Neural progenitor cell (in vitro differentiated cells): ENCODE results near the gene SLCO4A1. TPM values are rescaled to one million over a fixed set of nuclear protein-coding genes. Genes with fewer than 3 reads are reported as not detected.

Experiments used
- DNase-seq: peaks from one replicate; pipeline ENCODE4 v3.0.0-alpha.2; 2016; ENCODE audit warnings: low spot score
- H2AFZ ChIP-seq: fragments of 200-600 bp; sonication (generic); replicated peaks from 2 replicates; pipeline ENCODE4 v1.6.1; 2016; ENCODE audit warnings: antibody characterized with exemption
- H3F3A ChIP-seq: fragments of 200-600 bp; sonication (generic); 2 replicates; pipeline ENCODE4 v1.6.1; 2016; ENCODE audit warnings: antibody characterized with exemption, low read depth
- H3K27ac ChIP-seq: fragments of 200-600 bp; sonication (generic); 2 replicates; pipeline ENCODE4 v1.5.1; 2016; ENCODE audit warnings: mild to moderate bottlenecking
- H3K27me3 ChIP-seq: fragments of 200-600 bp; sonication (generic); 2 replicates; pipeline ENCODE4 v1.6.1; 2016; ENCODE audit warnings: mild to moderate bottlenecking, moderate library complexity
- H3K36me3 ChIP-seq: fragments of 200-600 bp; sonication (generic); 2 replicates; pipeline ENCODE4 v1.5.1; 2016
- H3K4me1 ChIP-seq: fragments of 200-600 bp; sonication (generic); 2 replicates; pipeline ENCODE4 v1.6.1; 2016; ENCODE audit warnings: mixed run types
- H3K4me2 ChIP-seq: fragments of 200-600 bp; sonication (generic); 2 replicates; pipeline ENCODE4 v1.6.1; 2016
- H3K4me3 ChIP-seq: fragments of 200-600 bp; sonication (generic); 2 replicates; pipeline ENCODE4 v1.5.1; 2016
- H3K79me2 ChIP-seq: fragments of 200-600 bp; sonication (generic); 2 replicates; pipeline ENCODE4 v1.6.1; 2016; ENCODE audit warnings: low read depth
- H3K9ac ChIP-seq: fragments of 200-600 bp; sonication (generic); 2 replicates; pipeline ENCODE4 v1.6.1; 2016
- H3K9me3 ChIP-seq: fragments of 200-600 bp; sonication (generic); 2 replicates; pipeline ENCODE4 v1.5.1; 2016; ENCODE audit warnings: low read depth
- H4K20me1 ChIP-seq: fragments of 200-600 bp; sonication (generic); 2 replicates; pipeline ENCODE4 v1.6.1; 2016; ENCODE audit warnings: low read depth
- H3K27ac Mint-ChIP-seq: 3 replicates; pipeline ENCODE4 v1.8.0; 2021; ENCODE audit warnings: mixed read lengths
- H3K27me3 Mint-ChIP-seq: 2 replicates; pipeline ENCODE4 v1.8.0; 2022; ENCODE audit warnings: low read depth, mild to moderate bottlenecking, inconsistent platforms, moderate library complexity, mixed read lengths; ENCODE audit not compliant: insufficient read depth
- H3K36me3 Mint-ChIP-seq: 3 replicates; pipeline ENCODE4 v1.8.0; 2021; ENCODE audit warnings: mixed read lengths
- H3K4me1 Mint-ChIP-seq: 3 replicates; pipeline ENCODE4 v1.8.0; 2021; ENCODE audit warnings: mixed read lengths
- H3K4me3 Mint-ChIP-seq: 3 replicates; pipeline ENCODE4 v1.8.0; 2021; ENCODE audit warnings: mild to moderate bottlenecking, moderate library complexity, mixed read lengths
- H3K9me3 Mint-ChIP-seq: 3 replicates; pipeline ENCODE4 v1.8.0; 2020; ENCODE audit warnings: mixed read lengths
- EZH2 ChIP-seq: fragments of 200-600 bp; sonication (generic); IDR thresholded peaks from 2 replicates; pipeline ENCODE4 v1.6.1; 2017; ENCODE audit warnings: antibody characterized with exemption, mild to moderate bottlenecking, moderate library complexity
- EZH2phosphoT487 ChIP-seq: fragments of 200-600 bp; sonication (generic); IDR thresholded peaks from 2 replicates; pipeline ENCODE4 v1.6.1; 2017; ENCODE audit warnings: antibody characterized with exemption
- total RNA-seq: library from RNA; depleted of rRNA; stranded (reverse); fragments of >200 nt; gene quantifications from 2 replicates; pipeline ENCODE4 v1.2.3, GENCODE V29; 2015; ENCODE audit warnings: low replicate concordance
- TF ChIP-seq, protein P1 (sequence below): fragments of 200-600 bp; sonication (generic); IDR thresholded peaks from 2 replicates; pipeline ENCODE4 v1.5.1; 2017; ENCODE audit warnings: antibody characterized with exemption, mild to moderate bottlenecking

SLCO4A1 gene
- total RNA-seq, 1 donor from 2014 or later, result 0.88 TPM

- no peak for DNase-seq
- Histone ChIP-seq H3K4me1 (no peaks in the 10 kb centered on the region), H3K9ac (no peak overlapping the region), H3F3A (no peaks in the 10 kb centered on the region), H3K27me3 (peaks cover 5% of the 10 kb centered on the region), H2AFZ (no peak overlapping the region), H3K36me3 (no peaks in the 10 kb centered on the region), H3K79me2 (no peaks in the 10 kb centered on the region), H3K4me3 (no peak overlapping the region), H3K27ac (no peak overlapping the region), H4K20me1 (no peaks in the 10 kb centered on the region), H3K9me3 (no peaks in the 10 kb centered on the region), H3K4me2 (no peak overlapping the region)
- Mint-ChIP-seq H3K36me3 (no peaks in the 10 kb centered on the region), H3K4me1 (no peaks in the 10 kb centered on the region), H3K9me3 (no peaks in the 10 kb centered on the region), H3K4me3 (no peak overlapping the region), H3K27ac (no peak overlapping the region), H3K27me3 (peaks cover 25% of the 10 kb centered on the region)
- TF ChIP-seq EZH2 (no peak), EZH2phosphoT487 (no peak)
- TF ChIP-seq, protein P1, sequence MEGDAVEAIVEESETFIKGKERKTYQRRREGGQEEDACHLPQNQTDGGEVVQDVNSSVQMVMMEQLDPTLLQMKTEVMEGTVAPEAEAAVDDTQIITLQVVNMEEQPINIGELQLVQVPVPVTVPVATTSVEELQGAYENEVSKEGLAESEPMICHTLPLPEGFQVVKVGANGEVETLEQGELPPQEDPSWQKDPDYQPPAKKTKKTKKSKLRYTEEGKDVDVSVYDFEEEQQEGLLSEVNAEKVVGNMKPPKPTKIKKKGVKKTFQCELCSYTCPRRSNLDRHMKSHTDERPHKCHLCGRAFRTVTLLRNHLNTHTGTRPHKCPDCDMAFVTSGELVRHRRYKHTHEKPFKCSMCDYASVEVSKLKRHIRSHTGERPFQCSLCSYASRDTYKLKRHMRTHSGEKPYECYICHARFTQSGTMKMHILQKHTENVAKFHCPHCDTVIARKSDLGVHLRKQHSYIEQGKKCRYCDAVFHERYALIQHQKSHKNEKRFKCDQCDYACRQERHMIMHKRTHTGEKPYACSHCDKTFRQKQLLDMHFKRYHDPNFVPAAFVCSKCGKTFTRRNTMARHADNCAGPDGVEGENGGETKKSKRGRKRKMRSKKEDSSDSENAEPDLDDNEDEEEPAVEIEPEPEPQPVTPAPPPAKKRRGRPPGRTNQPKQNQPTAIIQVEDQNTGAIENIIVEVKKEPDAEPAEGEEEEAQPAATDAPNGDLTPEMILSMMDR, result no peak
Observed at GRCh38 chr20:62595069-62595468, 47.2 kb upstream of the SLCO4A1 start.

DNA sequence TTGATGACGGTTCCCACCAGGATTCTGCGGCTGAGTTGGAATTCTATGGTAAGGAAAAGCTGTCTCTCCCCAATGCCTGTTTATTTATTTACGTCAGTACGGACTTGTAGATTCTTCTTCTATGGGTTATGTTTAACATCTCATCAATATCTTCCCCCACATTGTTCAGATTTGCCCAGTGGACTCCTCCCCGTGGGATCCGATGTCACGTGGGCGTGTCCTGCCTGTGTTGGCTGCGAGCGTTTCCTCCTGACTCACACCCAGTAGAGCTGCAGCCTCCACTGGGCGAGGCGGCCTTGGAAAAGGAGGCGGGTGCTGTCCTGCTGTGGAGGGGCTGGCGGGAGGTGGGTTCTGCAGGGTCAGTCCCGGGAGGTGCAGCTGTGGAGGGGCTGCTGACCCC, 46.8 kb upstream of the SLCO4A1 start:
- H3K36me3 Mint-ChIP-seq, result no peaks in the 10 kb centered on the region
- Histone ChIP-seq H3K36me3 (no peaks in the 10 kb centered on the region), H3K9ac (no peak overlapping the region), H2AFZ (no peak overlapping the region), H3K27ac (no peak overlapping the region), H3K4me1 (no peaks in the 10 kb centered on the region), H3K4me2 (no peak overlapping the region), H3F3A (no peaks in the 10 kb centered on the region), H3K27me3 (peaks cover 5% of the 10 kb centered on the region), H4K20me1 (no peaks in the 10 kb centered on the region), H3K79me2 (no peaks in the 10 kb centered on the region), H3K9me3 (no peaks in the 10 kb centered on the region), H3K4me3 (no peak overlapping the region)
- H3K27ac Mint-ChIP-seq, result no peak overlapping the region
- H3K4me1 Mint-ChIP-seq, result no peaks in the 10 kb centered on the region
- peaks cover 25% of the 10 kb centered on the region for H3K27me3 Mint-ChIP-seq
- DNase-seq, result no peak
- TF ChIP-seq EZH2phosphoT487 (no peak), EZH2 (no peak)
- TF ChIP-seq, protein P1, result no peak
- H3K9me3 Mint-ChIP-seq, result no peaks in the 10 kb centered on the region
- peak overlapping the region; percentile 54 for H3K4me3 Mint-ChIP-seq

- H3K9ac ChIP-seq, result no peak overlapping the region
- no peaks in the 10 kb centered on the region for H3F3A ChIP-seq
- H4K20me1 ChIP-seq, result no peaks in the 10 kb centered on the region
- Mint-ChIP-seq H3K27me3 (peaks cover 23% of the 10 kb centered on the region), H3K27ac (no peak overlapping the region), H3K4me1 (no peaks in the 10 kb centered on the region), H3K9me3 (no peaks in the 10 kb centered on the region), H3K4me3 (no peak overlapping the region), H3K36me3 (no peaks in the 10 kb centered on the region)
- no peak overlapping the region for H3K4me2 ChIP-seq
- no peaks in the 10 kb centered on the region for H3K9me3 ChIP-seq
- TF ChIP-seq EZH2, result no peak
- TF ChIP-seq, protein P1, result no peak
- no peak for TF ChIP-seq EZH2phosphoT487
- H2AFZ ChIP-seq, result no peak overlapping the region
- no peaks in the 10 kb centered on the region for H3K79me2 ChIP-seq
- H3K27me3 ChIP-seq, result peaks cover 5% of the 10 kb centered on the region
- H3K4me1 ChIP-seq, result no peaks in the 10 kb centered on the region
- no peaks in the 10 kb centered on the region for H3K36me3 ChIP-seq
- no peak for DNase-seq
- no peak overlapping the region for H3K27ac ChIP-seq
- no peak overlapping the region for H3K4me3 ChIP-seq
Observed at GRCh38 chr20:62596486-62596885, 45.8 kb upstream of the SLCO4A1 start.
